ENCODE data around the gene STARD3. TPM values are rescaled to one million over a fixed set of nuclear protein-coding genes. Genes with fewer than 3 reads are reported as not detected.

The STARD3 gene
- total and polyA plus RNA-seq, 2 of the 13 experiments (the other 11 are each of a cell fraction or from before 2014, with no cell fraction given): 34.6 to 100 TPM

DNA sequence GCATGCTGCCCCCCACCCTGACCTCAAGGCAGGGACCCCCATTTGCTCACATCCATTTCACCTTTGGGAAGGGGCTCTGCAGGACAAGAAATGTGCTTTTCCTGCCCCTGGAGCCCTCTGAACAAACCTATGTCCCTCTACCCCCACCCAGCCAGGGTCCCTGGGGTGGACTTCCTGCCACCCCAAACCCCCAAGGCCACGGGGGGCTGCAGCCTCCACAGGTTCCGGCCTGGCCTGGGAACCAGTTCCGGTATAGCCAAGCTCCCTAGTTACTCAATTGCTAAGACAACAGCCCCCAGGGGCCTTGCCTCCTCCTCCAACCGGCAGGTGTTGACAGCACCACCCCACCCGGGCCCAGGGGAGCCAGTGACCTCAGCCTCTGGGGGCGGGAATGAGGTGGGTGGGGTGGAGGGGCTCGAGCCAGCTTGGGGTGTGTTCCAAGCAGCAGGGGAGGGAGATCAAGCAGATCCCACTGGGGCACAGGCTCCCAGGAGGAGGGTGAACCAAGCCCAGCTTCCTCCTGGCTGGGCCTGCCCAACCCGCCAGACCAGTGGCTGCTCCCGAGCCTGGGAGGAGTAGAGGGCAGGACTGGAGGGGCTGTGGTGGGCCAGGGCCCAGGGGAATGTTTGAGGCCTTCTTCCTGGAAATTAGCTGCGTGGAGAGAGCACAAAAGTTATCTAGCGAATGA lies 37.9 kb downstream of the STARD3 start (continued):
- TF ChIP-seq CHCHD3 (CRISPR knock-in tag; IDR thresholded peaks at IDR 0.05) (no peak), PLRG1 (conservative IDR thresholded peaks at IDR 0.05) (no peak), SALL2 (CRISPR knock-in tag; IDR thresholded peaks at IDR 0.05) (no peak; the same call in 1 of the 2 replicates), ATF1 (CRISPR knock-in tag; IDR thresholded peaks at IDR 0.05) (no peak), PAF1 (CRISPR knock-in tag; IDR thresholded peaks at IDR 0.05) (no peak), ZNF251 (CRISPR knock-in tag; IDR thresholded peaks at IDR 0.05) (no peak), ZNF703 (CRISPR knock-in tag; IDR thresholded peaks at IDR 0.05; ENCODE audit: borderline replicate concordance) (no peak), TEAD3 (CRISPR knock-in tag; optimal IDR thresholded peaks at IDR 0.05; ENCODE audit: borderline replicate concordance) (peak; percentile 30), HOXA3 (CRISPR knock-in tag; IDR thresholded peaks at IDR 0.05) (0 out of 2 replicates have a peak, but pooled peaks have one; percentile 28), ONECUT2 (CRISPR knock-in tag; IDR thresholded peaks at IDR 0.05) (no peak), AGO1 (IDR thresholded peaks at IDR 0.05; ENCODE audit: low read depth, low read length, poor library complexity, severe bottlenecking) (no peak), ZNF326 (CRISPR knock-in tag; IDR thresholded peaks at IDR 0.05; ENCODE audit: borderline replicate concordance) (no peak), ZNF34 (CRISPR knock-in tag; IDR thresholded peaks at IDR 0.05; ENCODE audit: borderline replicate concordance) (no peak), RAD21 (CRISPR knock-in tag; IDR thresholded peaks at IDR 0.05) (no peak), IKZF4 (CRISPR knock-in tag; IDR thresholded peaks at IDR 0.05; ENCODE audit: borderline replicate concordance, low read depth, not compliant biosample characterization) (no peak), NBN (conservative IDR thresholded peaks at IDR 0.05) (no peak), MAFK (conservative IDR thresholded peaks at IDR 0.05 in 1 of 2, IDR thresholded peaks at IDR 0.05 in 1 of 2; ENCODE audit: low read length in 2 of 2) (no peak), SNRNP70 (IDR thresholded peaks at IDR 0.05; ENCODE audit: low read depth, low read length) (no peak), HNRNPH1 (optimal IDR thresholded peaks at IDR 0.05; ENCODE audit: low read depth, low read length) (no peak), ZIK1 (CRISPR knock-in tag; IDR thresholded peaks at IDR 0.05; ENCODE audit: borderline replicate concordance, low read depth) (no peak)
- TF ChIP-seq, protein P1, sequence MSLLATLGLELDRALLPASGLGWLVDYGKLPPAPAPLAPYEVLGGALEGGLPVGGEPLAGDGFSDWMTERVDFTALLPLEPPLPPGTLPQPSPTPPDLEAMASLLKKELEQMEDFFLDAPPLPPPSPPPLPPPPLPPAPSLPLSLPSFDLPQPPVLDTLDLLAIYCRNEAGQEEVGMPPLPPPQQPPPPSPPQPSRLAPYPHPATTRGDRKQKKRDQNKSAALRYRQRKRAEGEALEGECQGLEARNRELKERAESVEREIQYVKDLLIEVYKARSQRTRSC (CRISPR knock-in tag; IDR thresholded peaks at IDR 0.05; ENCODE audit: low read depth): no peak
- TF ChIP-seq, protein P2, sequence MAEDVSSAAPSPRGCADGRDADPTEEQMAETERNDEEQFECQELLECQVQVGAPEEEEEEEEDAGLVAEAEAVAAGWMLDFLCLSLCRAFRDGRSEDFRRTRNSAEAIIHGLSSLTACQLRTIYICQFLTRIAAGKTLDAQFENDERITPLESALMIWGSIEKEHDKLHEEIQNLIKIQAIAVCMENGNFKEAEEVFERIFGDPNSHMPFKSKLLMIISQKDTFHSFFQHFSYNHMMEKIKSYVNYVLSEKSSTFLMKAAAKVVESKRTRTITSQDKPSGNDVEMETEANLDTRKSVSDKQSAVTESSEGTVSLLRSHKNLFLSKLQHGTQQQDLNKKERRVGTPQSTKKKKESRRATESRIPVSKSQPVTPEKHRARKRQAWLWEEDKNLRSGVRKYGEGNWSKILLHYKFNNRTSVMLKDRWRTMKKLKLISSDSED (CRISPR knock-in tag; IDR thresholded peaks at IDR 0.05): no peak
- TF ChIP-seq, protein P3, sequence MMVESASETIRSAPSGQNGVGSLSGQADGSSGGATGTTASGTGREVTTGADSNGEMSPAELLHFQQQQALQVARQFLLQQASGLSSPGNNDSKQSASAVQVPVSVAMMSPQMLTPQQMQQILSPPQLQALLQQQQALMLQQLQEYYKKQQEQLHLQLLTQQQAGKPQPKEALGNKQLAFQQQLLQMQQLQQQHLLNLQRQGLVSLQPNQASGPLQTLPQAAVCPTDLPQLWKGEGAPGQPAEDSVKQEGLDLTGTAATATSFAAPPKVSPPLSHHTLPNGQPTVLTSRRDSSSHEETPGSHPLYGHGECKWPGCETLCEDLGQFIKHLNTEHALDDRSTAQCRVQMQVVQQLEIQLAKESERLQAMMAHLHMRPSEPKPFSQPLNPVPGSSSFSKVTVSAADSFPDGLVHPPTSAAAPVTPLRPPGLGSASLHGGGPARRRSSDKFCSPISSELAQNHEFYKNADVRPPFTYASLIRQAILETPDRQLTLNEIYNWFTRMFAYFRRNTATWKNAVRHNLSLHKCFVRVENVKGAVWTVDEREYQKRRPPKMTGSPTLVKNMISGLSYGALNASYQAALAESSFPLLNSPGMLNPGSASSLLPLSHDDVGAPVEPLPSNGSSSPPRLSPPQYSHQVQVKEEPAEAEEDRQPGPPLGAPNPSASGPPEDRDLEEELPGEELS (CRISPR knock-in tag; IDR thresholded peaks at IDR 0.05): peak; percentile 82
- TF ChIP-seq, protein P4, sequence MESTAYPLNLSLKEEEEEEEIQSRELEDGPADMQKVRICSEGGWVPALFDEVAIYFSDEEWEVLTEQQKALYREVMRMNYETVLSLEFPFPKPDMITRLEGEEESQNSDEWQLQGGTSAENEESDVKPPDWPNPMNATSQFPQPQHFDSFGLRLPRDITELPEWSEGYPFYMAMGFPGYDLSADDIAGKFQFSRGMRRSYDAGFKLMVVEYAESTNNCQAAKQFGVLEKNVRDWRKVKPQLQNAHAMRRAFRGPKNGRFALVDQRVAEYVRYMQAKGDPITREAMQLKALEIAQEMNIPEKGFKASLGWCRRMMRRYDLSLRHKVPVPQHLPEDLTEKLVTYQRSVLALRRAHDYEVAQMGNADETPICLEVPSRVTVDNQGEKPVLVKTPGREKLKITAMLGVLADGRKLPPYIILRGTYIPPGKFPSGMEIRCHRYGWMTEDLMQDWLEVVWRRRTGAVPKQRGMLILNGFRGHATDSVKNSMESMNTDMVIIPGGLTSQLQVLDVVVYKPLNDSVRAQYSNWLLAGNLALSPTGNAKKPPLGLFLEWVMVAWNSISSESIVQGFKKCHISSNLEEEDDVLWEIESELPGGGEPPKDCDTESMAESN (CRISPR knock-in tag; conservative IDR thresholded peaks at IDR 0.05): peak; percentile 52

Measured in HepG2 (cell line).